ENCODE results near the gene VPS39. TPM values are rescaled to one million over a fixed set of nuclear protein-coding genes. Genes with fewer than 3 reads are reported as not detected.

The VPS39 gene
- total RNA-seq, 6 experiments from 2014 or later = 16.6 to 32.7 (median 23.2) TPM

DNA sequence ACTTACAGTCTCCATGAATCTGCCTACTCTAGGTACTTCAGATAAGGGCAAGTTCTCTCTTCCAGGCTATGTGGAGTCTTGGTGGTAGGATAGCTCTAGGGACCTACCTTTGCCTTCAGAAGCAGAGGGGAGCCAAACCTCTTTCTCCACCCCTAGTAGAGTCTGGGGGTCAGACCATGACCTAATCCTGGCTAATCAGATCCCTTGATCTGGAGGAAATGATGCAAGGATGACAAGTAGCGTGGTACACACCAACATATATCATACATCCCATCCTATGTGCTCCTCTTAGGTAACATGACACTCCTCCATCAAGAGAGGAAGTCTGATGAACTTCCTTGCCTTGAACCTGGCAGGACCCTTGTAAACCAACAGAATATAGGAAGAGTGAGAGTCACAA is 36.3 kb downstream of the VPS39 start:
- no peaks in the 10 kb centered on the region for H3K27me3 ChIP-seq
- no peaks in the 10 kb centered on the region for H3K9me3 ChIP-seq
- no peak overlapping the region for H3K27ac ChIP-seq
- intact Hi-C loops (cut with DNase I) = no loop called here
- no peak for TF ChIP-seq POLR2A (IDR thresholded peaks at IDR 0.05)
- TF ChIP-seq, protein P1, sequence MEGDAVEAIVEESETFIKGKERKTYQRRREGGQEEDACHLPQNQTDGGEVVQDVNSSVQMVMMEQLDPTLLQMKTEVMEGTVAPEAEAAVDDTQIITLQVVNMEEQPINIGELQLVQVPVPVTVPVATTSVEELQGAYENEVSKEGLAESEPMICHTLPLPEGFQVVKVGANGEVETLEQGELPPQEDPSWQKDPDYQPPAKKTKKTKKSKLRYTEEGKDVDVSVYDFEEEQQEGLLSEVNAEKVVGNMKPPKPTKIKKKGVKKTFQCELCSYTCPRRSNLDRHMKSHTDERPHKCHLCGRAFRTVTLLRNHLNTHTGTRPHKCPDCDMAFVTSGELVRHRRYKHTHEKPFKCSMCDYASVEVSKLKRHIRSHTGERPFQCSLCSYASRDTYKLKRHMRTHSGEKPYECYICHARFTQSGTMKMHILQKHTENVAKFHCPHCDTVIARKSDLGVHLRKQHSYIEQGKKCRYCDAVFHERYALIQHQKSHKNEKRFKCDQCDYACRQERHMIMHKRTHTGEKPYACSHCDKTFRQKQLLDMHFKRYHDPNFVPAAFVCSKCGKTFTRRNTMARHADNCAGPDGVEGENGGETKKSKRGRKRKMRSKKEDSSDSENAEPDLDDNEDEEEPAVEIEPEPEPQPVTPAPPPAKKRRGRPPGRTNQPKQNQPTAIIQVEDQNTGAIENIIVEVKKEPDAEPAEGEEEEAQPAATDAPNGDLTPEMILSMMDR (IDR thresholded peaks at IDR 0.05) = no peak
- peaks cover 9 to 71% (median 26%) of the 10 kb centered on the region in 4 donors for H3K36me3 ChIP-seq
- no peaks in the 10 kb centered on the region for H3K4me1 ChIP-seq
- H3K4me3 ChIP-seq = no peak overlapping the region
- DNase-seq (no peak), ATAC-seq (no peak)
- WGBS (ENCODE audit: insufficient coverage, low coverage, low lambda C conversion rate, missing lambda C conversion rate) = 67% methylated on average over 1 of the region's 1 CpG

- Histone ChIP-seq H3K27me3 (no peaks in the 10 kb centered on the region), H3K36me3 (peaks cover 11 to 74% (median 29%) of the 10 kb centered on the region in 4 donors), H3K27ac (no peak overlapping the region), H3K4me1 (no peaks in the 10 kb centered on the region), H3K9me3 (no peaks in the 10 kb centered on the region), H3K4me3 (no peak overlapping the region)
- DNase-seq (no peak), ATAC-seq (peak; percentile 25 to 57 (median 42))
- intact Hi-C loops (cut with DNase I) = no loop called here
- no CpG with 5 or more reads among the region's 1 CpG for WGBS (ENCODE audit: insufficient coverage, low coverage, low lambda C conversion rate, missing lambda C conversion rate)
- TF ChIP-seq POLR2A (IDR thresholded peaks at IDR 0.05) = no peak
- TF ChIP-seq, protein P1 (IDR thresholded peaks at IDR 0.05) = no peak
Measured at GRCh38 chr15:42171122-42171521, 37.0 kb downstream of the VPS39 start.

DNA sequence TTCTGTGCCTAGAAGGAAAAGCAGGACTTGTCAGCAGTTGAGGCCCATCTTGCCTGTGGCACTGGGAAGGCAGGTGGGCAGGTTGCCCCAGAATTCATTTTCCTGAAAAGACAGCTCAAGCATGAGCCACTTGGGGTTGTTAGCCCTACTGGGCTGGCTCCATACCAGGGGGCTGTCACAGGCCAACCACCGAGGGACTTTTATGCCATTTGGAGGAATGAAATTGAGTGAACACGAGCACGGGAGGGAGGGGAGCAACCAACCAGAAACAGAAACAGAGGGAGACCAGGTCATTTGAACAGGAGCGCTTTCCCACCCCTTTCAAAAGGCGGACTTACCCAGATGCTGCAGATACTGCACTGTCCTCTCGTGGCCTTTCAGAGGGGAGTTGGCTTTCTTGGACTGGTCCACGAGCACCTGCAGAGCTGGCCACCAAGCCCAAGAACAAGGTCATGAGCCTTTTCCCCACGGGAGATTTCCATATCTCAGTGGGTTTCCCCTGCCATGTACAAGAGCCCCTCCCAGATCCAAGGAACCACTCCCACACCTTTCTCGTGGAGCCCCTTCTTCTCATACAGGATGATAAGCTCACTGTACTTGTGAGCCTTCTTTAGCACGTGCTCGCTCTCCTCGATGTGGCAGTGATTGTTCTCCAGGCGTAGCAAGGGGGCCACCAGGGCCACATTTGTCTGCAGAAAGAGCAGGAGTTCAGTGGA is 41.7 kb downstream of the VPS39 start:
- H3K27ac ChIP-seq = no peak overlapping the region
- WGBS (ENCODE audit: insufficient coverage, low coverage, low lambda C conversion rate, missing lambda C conversion rate) = 87% methylated on average over 4 of the region's 13 CpGs
- intact Hi-C loops (cut with DNase I) = no loop called here
- TF ChIP-seq, protein P1 (IDR thresholded peaks at IDR 0.05) = no peak
- no peak for TF ChIP-seq POLR2A (IDR thresholded peaks at IDR 0.05)
- H3K27me3 ChIP-seq = no peaks in the 10 kb centered on the region
- H3K4me1 ChIP-seq = no peaks in the 10 kb centered on the region
- H3K9me3 ChIP-seq = no peaks in the 10 kb centered on the region
- ATAC-seq (no peak), DNase-seq (no peak)
- H3K4me3 ChIP-seq = no peak overlapping the region
- H3K36me3 ChIP-seq = peaks cover 11 to 98% (median 50%) of the 10 kb centered on the region in 4 donors

DNA sequence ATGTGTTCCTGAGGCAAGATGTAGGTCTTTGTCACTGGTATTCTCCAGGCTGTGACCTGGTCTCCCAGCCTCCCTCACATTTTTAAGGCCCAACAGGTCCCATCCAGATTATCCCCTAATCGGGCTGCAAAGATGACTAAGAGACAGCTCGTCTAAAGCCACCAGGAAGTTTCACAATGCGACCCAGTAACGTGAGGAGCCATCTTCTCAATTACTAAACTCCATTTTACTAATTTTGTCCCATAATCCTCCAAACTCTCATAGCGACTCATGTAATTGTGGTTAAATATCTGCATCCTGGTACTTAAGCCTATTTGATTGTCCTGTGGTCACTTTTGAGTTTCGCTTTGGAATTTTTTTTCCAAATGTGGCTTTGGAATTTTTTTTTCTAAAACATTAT is 43.0 kb downstream of the VPS39 start:
- 75% methylated on average over 4 of the region's 6 CpGs for WGBS (ENCODE audit: insufficient coverage, low coverage, low lambda C conversion rate, missing lambda C conversion rate)
- intact Hi-C loops (cut with DNase I) = no loop called here
- Histone ChIP-seq H3K27me3 (no peaks in the 10 kb centered on the region), H3K27ac (no peak overlapping the region), H3K9me3 (no peaks in the 10 kb centered on the region), H3K36me3 (peaks cover 11 to 100% (median 55%) of the 10 kb centered on the region in 4 donors), H3K4me1 (no peaks in the 10 kb centered on the region), H3K4me3 (no peak overlapping the region)
- TF ChIP-seq POLR2A (IDR thresholded peaks at IDR 0.05) = no peak
- TF ChIP-seq, protein P1 (IDR thresholded peaks at IDR 0.05) = no peak
- ATAC-seq = no peak
- no peak for DNase-seq
